PC-9 (cell line): Measurements from ENCODE around the gene ZC3H12C. TPM values are rescaled to one million over a fixed set of nuclear protein-coding genes. Genes with fewer than 3 reads are reported as not detected.

Experiments used
- BruUV-seq: library from RNA; stranded (reverse); fragments of 400-500 nt; replicated peaks from 2 replicates; lab custom pipeline; 2021; lab: Mats Ljungman, UMichigan
- CTCF ChIA-PET: fragments of 300-600 bp; sonication (Branson Sonifier 250); formaldehyde crosslinking; loops from one replicate; lab custom pipeline; 2022; ENCODE audit warnings: antibody characterized with exemption; lab: Charles Lee
- POLR2A ChIA-PET: fragments of 300-600 bp; sonication (Branson Sonifier 250); formaldehyde crosslinking; loops from one replicate; lab custom pipeline; 2022; ENCODE audit warnings: antibody characterized with exemption; ENCODE audit not compliant: unreplicated experiment; lab: Charles Lee
- DNase-seq, 2 experiments: peaks; one replicate each; pipeline versions ENCODE4 v3.0.0 to v3.0.0-alpha.2; 2015 to 2022; ENCODE audit warnings: mixed read lengths in 1 of 2
- H2AFZ ChIP-seq: fragments of 200-600 bp; sonication (generic); 2 replicates; pipeline ENCODE4 v1.8.1; 2017; ENCODE audit warnings: antibody characterized with exemption
- H3F3A ChIP-seq: fragments of 200-600 bp; sonication (generic); 2 replicates; pipeline ENCODE4 v1.8.1; 2017; ENCODE audit warnings: antibody characterized with exemption, mild to moderate bottlenecking, low read depth; ENCODE audit not compliant: insufficient read depth
- H3K27ac ChIP-seq: fragments of 200-600 bp; sonication (generic); 2 replicates; pipeline ENCODE4 v1.6.1; 2016; ENCODE audit warnings: mixed run types
- H3K27me3 ChIP-seq: fragments of 200-600 bp; sonication (generic); 2 replicates; pipeline ENCODE4 v1.6.1; 2016; ENCODE audit warnings: low read depth, mixed run types; ENCODE audit not compliant: insufficient read depth
- H3K36me3 ChIP-seq: fragments of 200-600 bp; sonication (generic); 2 replicates; pipeline ENCODE4 v1.6.1; 2016; ENCODE audit warnings: low read depth, mixed run types
- H3K4me1 ChIP-seq: fragments of 200-600 bp; sonication (generic); replicated peaks from 2 replicates; pipeline ENCODE4 v1.6.1; 2016; ENCODE audit warnings: mixed run types; ENCODE audit not compliant: insufficient read depth
- H3K4me2 ChIP-seq: fragments of 200-600 bp; sonication (generic); 2 replicates; pipeline ENCODE4 v1.6.1; 2017; ENCODE audit warnings: mixed run types
- H3K4me3 ChIP-seq: fragments of 200-600 bp; sonication (generic); 2 replicates; pipeline ENCODE4 v1.6.1; 2016; ENCODE audit warnings: mixed run types
- H3K79me2 ChIP-seq: fragments of 200-600 bp; sonication (generic); 2 replicates; pipeline ENCODE4 v1.6.1; 2017; ENCODE audit warnings: low read depth, mixed run types
- H3K9me2 ChIP-seq: fragments of 200-600 bp; sonication (generic); 2 replicates; pipeline ENCODE4 v1.8.1; 2017; ENCODE audit warnings: mild to moderate bottlenecking; ENCODE audit not compliant: insufficient read depth
- H3K9me3 ChIP-seq: fragments of 200-600 bp; sonication (generic); 2 replicates; pipeline ENCODE4 v1.8.1; 2016; ENCODE audit warnings: low read depth; ENCODE audit not compliant: insufficient read depth
- H4K20me1 ChIP-seq: fragments of 200-600 bp; sonication (generic); 2 replicates; pipeline ENCODE4 v1.8.1; 2017; ENCODE audit not compliant: insufficient read depth
- CTCF ChIP-seq: fragments of 200-600 bp; sonication (generic); conservative IDR thresholded peaks from 2 replicates; pipeline ENCODE4 v1.6.1; 2017; ENCODE audit warnings: mixed run types, antibody characterized with exemption, mild to moderate bottlenecking, moderate library complexity
- EZH2 ChIP-seq: fragments of 200-600 bp; sonication (generic); IDR thresholded peaks from 2 replicates; pipeline ENCODE4 v1.8.0; 2017; ENCODE audit warnings: antibody characterized with exemption, low read depth
- intact Hi-C: fragments of 100-400 bp; cut with micrococcal nuclease; formaldehyde crosslinking; loops from one replicate; pipeline ENCODE4 v1.10.0; 2022; ENCODE audit not compliant: unreplicated experiment
- total RNA-seq: library from RNA; stranded (reverse); gene quantifications from 2 replicates; pipeline ENCODE4 v1.2.3, GENCODE V29; 2021

ZC3H12C gene
- total RNA-seq, 1 experiment from 2014 or later, result 12.4 TPM

- Histone ChIP-seq H3K27me3 (no peaks in the 10 kb centered on the region), H4K20me1 (no peaks in the 10 kb centered on the region), H3K4me2 (peak overlapping the region; percentile 37; the same call in 1 of the 2 replicates), H3K4me3 (no peak overlapping the region), H3F3A (peaks cover 26% of the 10 kb centered on the region), H3K79me2 (no peaks in the 10 kb centered on the region), H2AFZ (0 out of 2 replicates have a peak overlapping the region, but pooled peaks have one; percentile 20), H3K27ac (peak overlapping the region; percentile 54), H3K4me1 (peaks cover 36% of the 10 kb centered on the region), H3K9me2 (no peaks in the 10 kb centered on the region), H3K9me3 (peaks cover 8% of the 10 kb centered on the region), H3K36me3 (0 out of 2 replicates have a peak, but pooled peaks cover 4% of the 10 kb centered on the region)
- no TSS peak for BruUV-seq
- POLR2A ChIA-PET, result interaction anchor here (0.5 kb wide), 1 partner anchor 244 kb away, joined by 12 read pairs; no protein-coding TSS in a partner anchor
- intact Hi-C loops, result no loop called here
- peak in 1 of 2 experiments; percentile 52 for DNase-seq
- CTCF ChIA-PET, result no interaction called here
- TF ChIP-seq EZH2, result no peak
- TF ChIP-seq CTCF, result no peak
These were observed 15.3 kb upstream of the ZC3H12C start for GRCh38 chr11:110077831-110078325.

- no peak for TF ChIP-seq CTCF
- no peak for TF ChIP-seq EZH2
- BruUV-seq, result no TSS peak
- H4K20me1 ChIP-seq, result no peaks in the 10 kb centered on the region
- no peak overlapping the region for H2AFZ ChIP-seq
- no peaks in the 10 kb centered on the region for H3K27me3 ChIP-seq
- peaks cover 8% of the 10 kb centered on the region for H3K9me3 ChIP-seq
- H3K4me2 ChIP-seq, result no peak overlapping the region
- H3K4me1 ChIP-seq, result peaks cover 36% of the 10 kb centered on the region
- no peak overlapping the region for H3K4me3 ChIP-seq
- 0 out of 2 replicates have a peak, but pooled peaks cover 4% of the 10 kb centered on the region for H3K36me3 ChIP-seq
- intact Hi-C loops, result no loop called here
- H3F3A ChIP-seq, result peaks cover 26% of the 10 kb centered on the region
- POLR2A ChIA-PET, result no interaction called here
- no peak overlapping the region for H3K27ac ChIP-seq
- CTCF ChIA-PET, result no interaction called here
- H3K9me2 ChIP-seq, result no peaks in the 10 kb centered on the region
- H3K79me2 ChIP-seq, result no peaks in the 10 kb centered on the region
- DNase-seq, result no peak
These were observed 14.2 kb upstream of the ZC3H12C start for GRCh38 chr11:110078923-110079544.

- Histone ChIP-seq H3F3A (peaks cover 26% of the 10 kb centered on the region), H3K36me3 (0 out of 2 replicates have a peak, but pooled peaks cover 4% of the 10 kb centered on the region), H3K27ac (no peak overlapping the region), H3K4me3 (no peak overlapping the region), H3K4me1 (peaks cover 36% of the 10 kb centered on the region), H3K9me2 (no peaks in the 10 kb centered on the region), H3K4me2 (no peak overlapping the region), H3K27me3 (no peaks in the 10 kb centered on the region), H2AFZ (no peak overlapping the region), H4K20me1 (no peaks in the 10 kb centered on the region), H3K9me3 (peaks cover 8% of the 10 kb centered on the region), H3K79me2 (no peaks in the 10 kb centered on the region)
- ChIA-PET CTCF (no interaction called here), POLR2A (no interaction called here)
- no peak for TF ChIP-seq EZH2
- TF ChIP-seq CTCF, result no peak
- no peak for DNase-seq
- BruUV-seq, result no TSS peak
- intact Hi-C loops, result no loop called here
These were observed 13.5 kb upstream of the ZC3H12C start for GRCh38 chr11:110079726-110080125.
